Measurements from ENCODE around the gene IL1RAPL1.

IL1RAPL1 gene

GRCh38 chrX:28709421-28709820 lies 122.2 kb downstream of the IL1RAPL1 start:
- DNase-seq (ENCODE audit: low spot score): no peak
- TF ChIP-seq CTCF (IDR thresholded peaks at IDR 0.05; ENCODE audit: borderline replicate concordance, control extremely low read depth, extremely low read depth, insufficient read depth, missing control alignments): no peak
- in situ Hi-C loops (cut with MboI; ENCODE audit: low sequenced_read_pairs, unreplicated experiment): no loop called here

GRCh38 chrX:28717864-28718263 lies 130.6 kb downstream of the IL1RAPL1 start:
- in situ Hi-C loops (cut with MboI; ENCODE audit: low sequenced_read_pairs, unreplicated experiment): no loop called here
- DNase-seq (ENCODE audit: low spot score): no peak
- TF ChIP-seq CTCF (IDR thresholded peaks at IDR 0.05; ENCODE audit: borderline replicate concordance, control extremely low read depth, extremely low read depth, insufficient read depth, missing control alignments): no peak

- DNase-seq (ENCODE audit: low spot score): no peak
- in situ Hi-C loops (cut with MboI; ENCODE audit: low sequenced_read_pairs, unreplicated experiment): no loop called here
- no peak for TF ChIP-seq CTCF (IDR thresholded peaks at IDR 0.05; ENCODE audit: borderline replicate concordance, control extremely low read depth, extremely low read depth, insufficient read depth, missing control alignments)
Observed at GRCh38 chrX:28718450-28718849, 131.2 kb downstream of the IL1RAPL1 start.

- no peak for TF ChIP-seq CTCF (IDR thresholded peaks at IDR 0.05; ENCODE audit: borderline replicate concordance, control extremely low read depth, extremely low read depth, insufficient read depth, missing control alignments)
- no peak for DNase-seq (ENCODE audit: low spot score)
- in situ Hi-C loops (cut with MboI; ENCODE audit: low sequenced_read_pairs, unreplicated experiment): no loop called here
Observed at GRCh38 chrX:28719620-28720019, 132.4 kb downstream of the IL1RAPL1 start.

GRCh38 chrX:28752330-28752729 lies 165.1 kb downstream of the IL1RAPL1 start:
- TF ChIP-seq CTCF (IDR thresholded peaks at IDR 0.05; ENCODE audit: borderline replicate concordance, control extremely low read depth, extremely low read depth, insufficient read depth, missing control alignments): no peak
- in situ Hi-C loops (cut with MboI; ENCODE audit: low sequenced_read_pairs, unreplicated experiment): no loop called here
- DNase-seq (ENCODE audit: low spot score): no peak

- DNase-seq (ENCODE audit: low spot score): no peak
- TF ChIP-seq CTCF (IDR thresholded peaks at IDR 0.05; ENCODE audit: borderline replicate concordance, control extremely low read depth, extremely low read depth, insufficient read depth, missing control alignments): no peak
- in situ Hi-C loops (cut with MboI; ENCODE audit: low sequenced_read_pairs, unreplicated experiment): no loop called here
Observed at GRCh38 chrX:28756175-28756574, 168.9 kb downstream of the IL1RAPL1 start.

- no peak for DNase-seq (ENCODE audit: low spot score)
- no peak for TF ChIP-seq CTCF (IDR thresholded peaks at IDR 0.05; ENCODE audit: borderline replicate concordance, control extremely low read depth, extremely low read depth, insufficient read depth, missing control alignments)
- in situ Hi-C loops (cut with MboI; ENCODE audit: low sequenced_read_pairs, unreplicated experiment): no loop called here
Observed at GRCh38 chrX:28756647-28757046, 169.4 kb downstream of the IL1RAPL1 start.

Measured in GM13976 (cell line).